ENCODE results near the gene A3GALT2. TPM values are rescaled to one million over a fixed set of nuclear protein-coding genes. Genes with fewer than 3 reads are reported as not detected.

Gene A3GALT2
- total RNA-seq, 1 experiment from 2014 or later = not detected

DNA sequence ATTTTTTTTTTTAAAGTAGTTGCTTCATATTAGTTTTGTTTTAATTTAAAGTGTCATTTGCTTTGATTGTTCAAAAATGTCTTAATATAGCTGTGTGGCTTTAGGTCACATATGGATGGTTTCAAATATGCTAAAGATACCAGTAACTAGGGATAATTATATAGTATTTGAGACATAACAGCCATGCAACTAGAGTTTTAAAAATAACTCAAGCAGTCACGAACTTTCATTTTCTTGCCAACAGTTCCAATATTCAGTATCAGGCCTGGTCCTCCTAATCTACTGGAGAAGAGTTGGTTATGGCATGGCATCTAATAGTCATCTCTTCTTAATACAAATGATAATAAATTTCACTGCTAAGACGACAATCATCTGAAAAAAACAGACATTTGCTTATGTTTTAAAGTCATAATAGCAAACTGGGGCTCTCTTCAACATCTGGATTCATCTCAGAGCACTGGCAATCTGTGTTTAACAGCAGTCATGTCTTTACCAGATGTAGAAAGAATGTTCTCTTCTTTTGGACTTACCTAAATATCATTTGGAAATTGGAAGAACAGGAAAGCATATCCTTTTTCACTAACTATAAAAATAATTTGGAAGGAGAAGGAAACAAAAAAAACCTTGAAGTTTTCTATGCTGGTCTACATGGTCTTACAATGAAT is 24.1 kb upstream of the A3GALT2 start:
- Mint-ChIP-seq H3K4me3 (no peak overlapping the region), H3K27me3 (ENCODE audit: low read depth) (peaks cover 80% of the 10 kb centered on the region), H3K4me1 (peaks cover 49% of the 10 kb centered on the region), H3K36me3 (no peaks in the 10 kb centered on the region), H3K9me3 (no peaks in the 10 kb centered on the region), H3K27ac (no peak overlapping the region)
- POLR2A ChIA-PET = no interaction called here
- CTCF ChIA-PET = no interaction called here
- DNase-seq (ENCODE audit: low spot score) = no peak
- ATAC-seq = no peak
- TF ChIP-seq ZNF138 (CRISPR knock-in tag; conservative IDR thresholded peaks at IDR 0.05) (no peak), NFYB (CRISPR knock-in tag; conservative IDR thresholded peaks at IDR 0.05; ENCODE audit: low read depth) (no peak), E2F5 (CRISPR knock-in tag; IDR thresholded peaks at IDR 0.05) (no peak), NR3C1 (CRISPR knock-in tag; conservative IDR thresholded peaks at IDR 0.05; ENCODE audit: low read depth) (no peak)
- TF ChIP-seq, protein P1, sequence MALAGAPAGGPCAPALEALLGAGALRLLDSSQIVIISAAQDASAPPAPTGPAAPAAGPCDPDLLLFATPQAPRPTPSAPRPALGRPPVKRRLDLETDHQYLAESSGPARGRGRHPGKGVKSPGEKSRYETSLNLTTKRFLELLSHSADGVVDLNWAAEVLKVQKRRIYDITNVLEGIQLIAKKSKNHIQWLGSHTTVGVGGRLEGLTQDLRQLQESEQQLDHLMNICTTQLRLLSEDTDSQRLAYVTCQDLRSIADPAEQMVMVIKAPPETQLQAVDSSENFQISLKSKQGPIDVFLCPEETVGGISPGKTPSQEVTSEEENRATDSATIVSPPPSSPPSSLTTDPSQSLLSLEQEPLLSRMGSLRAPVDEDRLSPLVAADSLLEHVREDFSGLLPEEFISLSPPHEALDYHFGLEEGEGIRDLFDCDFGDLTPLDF (CRISPR knock-in tag; IDR thresholded peaks at IDR 0.05) = no peak

DNA sequence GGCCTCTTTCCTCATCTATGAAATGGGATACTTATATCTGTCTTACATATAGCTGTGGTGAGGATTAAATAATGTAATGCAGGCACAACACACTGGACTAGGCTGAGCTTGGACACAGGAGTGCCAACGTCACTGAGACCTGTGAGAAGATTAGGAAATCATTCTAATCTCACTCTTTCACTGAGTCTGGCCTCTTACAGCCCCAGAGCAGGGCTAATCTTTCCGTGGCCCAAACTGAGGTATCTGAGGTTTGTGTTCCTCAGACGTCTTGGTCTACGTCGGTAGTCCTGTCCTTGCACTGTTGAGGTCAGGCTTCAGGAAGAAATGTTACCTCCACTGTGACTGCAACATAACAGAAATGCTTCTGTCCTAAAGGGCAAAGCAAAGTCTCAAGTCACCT is 22.6 kb upstream of the A3GALT2 start:
- Mint-ChIP-seq H3K27me3 (ENCODE audit: low read depth) (peaks cover 84% of the 10 kb centered on the region), H3K4me1 (peaks cover 57% of the 10 kb centered on the region), H3K27ac (no peak overlapping the region), H3K36me3 (no peaks in the 10 kb centered on the region), H3K4me3 (no peak overlapping the region), H3K9me3 (no peaks in the 10 kb centered on the region)
- POLR2A ChIA-PET = no interaction called here
- TF ChIP-seq ATF2 (CRISPR knock-in tag; IDR thresholded peaks at IDR 0.05; ENCODE audit: borderline replicate concordance, low read depth) (no peak), OVOL2 (CRISPR knock-in tag; IDR thresholded peaks at IDR 0.05; ENCODE audit: borderline replicate concordance) (no peak), CDX4 (CRISPR knock-in tag; IDR thresholded peaks at IDR 0.05; ENCODE audit: borderline replicate concordance) (no peak), FOXP4 (CRISPR knock-in tag; IDR thresholded peaks at IDR 0.05) (no peak), ZNF396 (CRISPR knock-in tag; IDR thresholded peaks at IDR 0.05; ENCODE audit: borderline replicate concordance) (no peak), KAT7 (CRISPR knock-in tag; IDR thresholded peaks at IDR 0.05; ENCODE audit: borderline replicate concordance) (no peak), ZMAT4 (CRISPR knock-in tag; IDR thresholded peaks at IDR 0.05) (no peak), ZNF121 (CRISPR knock-in tag; IDR thresholded peaks at IDR 0.05) (no peak), MXD4 (CRISPR knock-in tag; IDR thresholded peaks at IDR 0.05; ENCODE audit: borderline replicate concordance) (no peak), SMAD4 (CRISPR knock-in tag; IDR thresholded peaks at IDR 0.05) (no peak), PRDM15 (CRISPR knock-in tag; IDR thresholded peaks at IDR 0.05) (no peak), ETV6 (CRISPR knock-in tag; IDR thresholded peaks at IDR 0.05) (no peak), ATF1 (CRISPR knock-in tag; IDR thresholded peaks at IDR 0.05) (no peak), RORB (CRISPR knock-in tag; IDR thresholded peaks at IDR 0.05) (no peak)
- TF ChIP-seq, protein P2, sequence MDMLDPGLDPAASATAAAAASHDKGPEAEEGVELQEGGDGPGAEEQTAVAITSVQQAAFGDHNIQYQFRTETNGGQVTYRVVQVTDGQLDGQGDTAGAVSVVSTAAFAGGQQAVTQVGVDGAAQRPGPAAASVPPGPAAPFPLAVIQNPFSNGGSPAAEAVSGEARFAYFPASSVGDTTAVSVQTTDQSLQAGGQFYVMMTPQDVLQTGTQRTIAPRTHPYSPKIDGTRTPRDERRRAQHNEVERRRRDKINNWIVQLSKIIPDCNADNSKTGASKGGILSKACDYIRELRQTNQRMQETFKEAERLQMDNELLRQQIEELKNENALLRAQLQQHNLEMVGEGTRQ (CRISPR knock-in tag; IDR thresholded peaks at IDR 0.05) = no peak
- TF ChIP-seq, protein P3, sequence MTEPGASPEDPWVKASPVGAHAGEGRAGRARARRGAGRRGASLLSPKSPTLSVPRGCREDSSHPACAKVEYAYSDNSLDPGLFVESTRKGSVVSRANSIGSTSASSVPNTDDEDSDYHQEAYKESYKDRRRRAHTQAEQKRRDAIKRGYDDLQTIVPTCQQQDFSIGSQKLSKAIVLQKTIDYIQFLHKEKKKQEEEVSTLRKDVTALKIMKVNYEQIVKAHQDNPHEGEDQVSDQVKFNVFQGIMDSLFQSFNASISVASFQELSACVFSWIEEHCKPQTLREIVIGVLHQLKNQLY (CRISPR knock-in tag; IDR thresholded peaks at IDR 0.05) = no peak
- DNase-seq (ENCODE audit: low spot score) = no peak
- CTCF ChIA-PET = no interaction called here
- ATAC-seq = no peak

Data from WTC11 (cell line).